K562 (cell line): ENCODE data around the gene SRSF1. TPM values are rescaled to one million over a fixed set of nuclear protein-coding genes. Genes with fewer than 3 reads are reported as not detected.

Source experiments
- CHD2 ChIP-seq: IDR thresholded peaks from 2 replicates; pipeline ENCODE4 v1.6.1; 2011; ENCODE audit warnings: low read depth, low read length
- GABPB1 ChIP-seq: sonication (generic); formaldehyde crosslinking; IDR thresholded peaks from 2 replicates; pipeline ENCODE4 v1.8.0; 2022; ENCODE audit warnings: mild to moderate bottlenecking, missing genetic modification reagents
- HNRNPL ChIP-seq: fragments of 200-400 bp; formaldehyde crosslinking; IDR thresholded peaks from 2 replicates; pipeline ENCODE4 v1.6.1; 2017; ENCODE audit warnings: low read depth, mild to moderate bottlenecking, low read length
- KLF16 ChIP-seq: IDR thresholded peaks from 2 replicates; pipeline ENCODE4 v1.6.1; 2016; ENCODE audit warnings: antibody characterized with exemption
- NFATC3 ChIP-seq: fragments of 450-650 bp; IDR thresholded peaks from 2 replicates; pipeline ENCODE4 v1.6.1; 2017; ENCODE audit warnings: mild to moderate bottlenecking
- NR2F6 ChIP-seq: fragments of 450-650 bp; formaldehyde crosslinking; IDR thresholded peaks from 2 replicates; pipeline ENCODE4 v1.4.0; 2020; ENCODE audit warnings: mild to moderate bottlenecking
- PHB ChIP-seq: fragments of 250-450 bp; sonication (Bioruptor Pico); IDR thresholded peaks from 2 replicates; pipeline ENCODE4 v1.5.0; 2021
- PTRF ChIP-seq: fragments of 450-650 bp; IDR thresholded peaks from 2 replicates; pipeline ENCODE4 v1.6.1; 2016; ENCODE audit warnings: mild to moderate bottlenecking, missing genetic modification characterization, missing compliant biosample characterization
- SOX6 ChIP-seq: fragments of 450-650 bp; IDR thresholded peaks from 2 replicates; pipeline ENCODE4 v1.6.1; 2014; ENCODE audit warnings: mild to moderate bottlenecking
- TCF3 ChIP-seq: sonication (generic); formaldehyde crosslinking; IDR thresholded peaks from 2 replicates; pipeline ENCODE4 v1.4.0; 2020; ENCODE audit warnings: mild to moderate bottlenecking, missing genetic modification reagents
- TCF7L2 ChIP-seq: fragments of 150-350 bp; IDR thresholded peaks from 2 replicates; pipeline ENCODE4 v1.6.1; 2016; ENCODE audit warnings: low read depth, mild to moderate bottlenecking, low read length, moderate library complexity
- TRIM25 ChIP-seq: fragments of 450-650 bp; IDR thresholded peaks from 2 replicates; pipeline ENCODE4 v1.7.0; 2016; ENCODE audit warnings: borderline replicate concordance
- TRIM28 ChIP-seq: fragments of 450-650 bp; IDR thresholded peaks from 2 replicates; pipeline ENCODE4 v1.6.1; 2017
- VEZF1 ChIP-seq: fragments of 200-800 bp; sonication (Bioruptor generic); IDR thresholded peaks from 2 replicates; pipeline ENCODE4 v1.6.1; 2017; ENCODE audit warnings: missing genetic modification characterization, missing compliant biosample characterization
- XRCC4 ChIP-seq: IDR thresholded peaks from one replicate; pipeline ENCODE4 v1.6.1; 2011; ENCODE audit not compliant: insufficient read depth, insufficient read length; ENCODE audit errors: extremely low read depth
- ZNF134 ChIP-seq: fragments of 250-450 bp; sonication (Bioruptor Pico); conservative IDR thresholded peaks from 2 replicates; pipeline ENCODE4 v1.4.0; 2020
- ZNF140 ChIP-seq: fragments of 250-450 bp; sonication (Bioruptor Pico); IDR thresholded peaks from 2 replicates; pipeline ENCODE4 v1.8.0; 2021; ENCODE audit warnings: moderate library complexity, mild to moderate bottlenecking, inconsistent platforms
- ZNF175 ChIP-seq: fragments of 200-800 bp; sonication (Bioruptor generic); IDR thresholded peaks from 2 replicates; pipeline ENCODE4 v1.6.1; 2016; ENCODE audit warnings: low read depth, mild to moderate bottlenecking, missing genetic modification characterization, missing compliant biosample characterization
- ZNF282 ChIP-seq: sonication (generic); formaldehyde crosslinking; IDR thresholded peaks from 2 replicates; pipeline ENCODE4 v1.8.1; 2023; ENCODE audit warnings: missing genetic modification reagents
- ZNF347 ChIP-seq: fragments of 450-650 bp; formaldehyde crosslinking; IDR thresholded peaks from 2 replicates; pipeline ENCODE4 v1.4.0; 2020; ENCODE audit warnings: low read depth, mild to moderate bottlenecking, moderate library complexity
- ZNF551 ChIP-seq: fragments of 250-450 bp; sonication (Bioruptor Pico); IDR thresholded peaks from 2 replicates; pipeline ENCODE4 v1.5.0; 2021; ENCODE audit warnings: mild to moderate bottlenecking, moderate library complexity
- ZNF830 ChIP-seq: fragments of 250-450 bp; sonication (Bioruptor Pico); IDR thresholded peaks from 2 replicates; pipeline ENCODE4 v1.5.0; 2021; ENCODE audit warnings: mild to moderate bottlenecking
- ZSCAN32 ChIP-seq: fragments of 450-650 bp; formaldehyde crosslinking; IDR thresholded peaks from 2 replicates; pipeline ENCODE4 v1.4.0; 2020; ENCODE audit warnings: mild to moderate bottlenecking, moderate library complexity
- polyA plus RNA-seq, 8 experiments: library from polyadenylated mRNA; depleted of rRNA in 4 of 8; stranded (reverse) in 5 of 8; unstranded in 3 of 8; fragments of >200 nt; fragmentation: Nextera tagmentation in 2 of 8; fragmentation: Illumina TruSeq in 1 of 8; extraction: Ambion mirVana in 2 of 8; extraction: Trizol in 1 of 8; gene quantifications; 2 replicates each; pipeline versions ENCODE4 v1.2.1 to v1.2.3, GENCODE V29; 2011 to 2014; ENCODE audit warnings: inconsistent platforms in 1 of 8, missing spikeins in 1 of 8
- total RNA-seq, 7 experiments: library from RNA; depleted of rRNA in 6 of 7; stranded (reverse); fragments of >200 nt in 6 of 7; fragmentation: Illumina TruSeq in 2 of 7; extraction: Trizol in 2 of 7; gene quantifications; 2 replicates each; pipeline versions ENCODE4 v1.2.1 to v1.2.3, GENCODE V29; 2011 to 2021; ENCODE audit warnings: low replicate concordance in 1 of 7
- TF ChIP-seq, protein P1 (sequence below): fragments of 450-650 bp; IDR thresholded peaks from 2 replicates; pipeline ENCODE4 v1.6.1; 2018; ENCODE audit not compliant: partially characterized antibody

The SRSF1 gene
- total and polyA plus RNA-seq, 9 of the 15 experiments (the other 6 are each of a cell fraction or from before 2014, with no cell fraction given): 77.8 to 559 (median 442) TPM

GRCh38 chr17:57987581-57988300, 19.3 kb downstream of the SRSF1 start, which contains the start of gene VEZF1 (continued):
- TF ChIP-seq, protein P1, sequence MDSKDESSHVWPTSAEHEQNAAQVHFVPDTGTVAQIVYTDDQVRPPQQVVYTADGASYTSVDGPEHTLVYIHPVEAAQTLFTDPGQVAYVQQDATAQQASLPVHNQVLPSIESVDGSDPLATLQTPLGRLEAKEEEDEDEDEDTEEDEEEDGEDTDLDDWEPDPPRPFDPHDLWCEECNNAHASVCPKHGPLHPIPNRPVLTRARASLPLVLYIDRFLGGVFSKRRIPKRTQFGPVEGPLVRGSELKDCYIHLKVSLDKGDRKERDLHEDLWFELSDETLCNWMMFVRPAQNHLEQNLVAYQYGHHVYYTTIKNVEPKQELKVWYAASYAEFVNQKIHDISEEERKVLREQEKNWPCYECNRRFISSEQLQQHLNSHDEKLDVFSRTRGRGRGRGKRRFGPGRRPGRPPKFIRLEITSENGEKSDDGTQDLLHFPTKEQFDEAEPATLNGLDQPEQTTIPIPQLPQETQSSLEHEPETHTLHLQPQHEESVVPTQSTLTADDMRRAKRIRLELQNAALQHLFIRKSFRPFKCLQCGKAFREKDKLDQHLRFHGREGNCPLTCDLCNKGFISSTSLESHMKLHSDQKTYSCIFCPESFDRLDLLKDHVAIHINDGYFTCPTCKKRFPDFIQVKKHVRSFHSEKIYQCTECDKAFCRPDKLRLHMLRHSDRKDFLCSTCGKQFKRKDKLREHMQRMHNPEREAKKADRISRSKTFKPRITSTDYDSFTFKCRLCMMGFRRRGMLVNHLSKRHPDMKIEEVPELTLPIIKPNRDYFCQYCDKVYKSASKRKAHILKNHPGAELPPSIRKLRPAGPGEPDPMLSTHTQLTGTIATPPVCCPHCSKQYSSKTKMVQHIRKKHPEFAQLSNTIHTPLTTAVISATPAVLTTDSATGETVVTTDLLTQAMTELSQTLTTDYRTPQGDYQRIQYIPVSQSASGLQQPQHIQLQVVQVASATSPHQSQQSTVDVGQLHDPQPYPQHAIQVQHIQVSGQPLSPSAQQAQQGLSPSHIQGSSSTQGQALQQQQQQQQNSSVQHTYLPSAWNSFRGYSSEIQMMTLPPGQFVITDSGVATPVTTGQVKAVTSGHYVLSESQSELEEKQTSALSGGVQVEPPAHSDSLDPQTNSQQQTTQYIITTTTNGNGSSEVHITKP: peak; percentile 59
- TF ChIP-seq ZNF347 (CRISPR knock-in tag): no peak
- no peak; the same call in 1 of the 2 replicates for TF ChIP-seq SOX6
- no peak for TF ChIP-seq ZNF175 (CRISPR knock-in tag)
- peak; percentile 99 for TF ChIP-seq VEZF1
- TF ChIP-seq TRIM25: no peak
- TF ChIP-seq ZNF830 (CRISPR knock-in tag): no peak
- TF ChIP-seq XRCC4: no peak
- TF ChIP-seq PHB (CRISPR knock-in tag): no peak
- TF ChIP-seq GABPB1 (CRISPR knock-in tag): peak; percentile 60; the same call in 1 of the 2 replicates
- TF ChIP-seq PTRF (tag): no peak
- no peak for TF ChIP-seq KLF16
- no peak for TF ChIP-seq ZSCAN32 (CRISPR knock-in tag)
- TF ChIP-seq TCF3: no peak
- TF ChIP-seq ZNF551 (CRISPR knock-in tag): no peak
- no peak for TF ChIP-seq ZNF134
- TF ChIP-seq ZNF140 (CRISPR knock-in tag): no peak
- TF ChIP-seq TCF7L2: no peak
- TF ChIP-seq ZNF282: no peak
- TF ChIP-seq NR2F6 (CRISPR knock-in tag): no peak
- TF ChIP-seq NFATC3: no peak
- TF ChIP-seq CHD2: no peak
- no peak for TF ChIP-seq TRIM28
- TF ChIP-seq HNRNPL: no peak
